Dermis microvascular lymphatic vessel endothelial cell (primary cell): ENCODE measurements around the gene RALGAPB. TPM values are rescaled to one million over a fixed set of nuclear protein-coding genes. Genes with fewer than 3 reads are reported as not detected.
"Not testable (repeated sequence)": the region's sequence is repeated elsewhere in the genome, so short reads cannot be mapped to it uniquely, and the experiment has no call there.

Source experiments
- DNase-seq, 2 donors: peaks; one replicate each; pipeline versions ENCODE4 v3.0.0 to v3.0.0-alpha.2; 2010; ENCODE audit warnings: low read depth in 2 of 2
- total RNA-seq: library from RNA; depleted of rRNA; stranded (reverse); fragments of >200 nt; gene quantifications from 2 replicates; pipeline ENCODE4 v1.2.1, GENCODE V29; 2014

RALGAPB gene
- total RNA-seq, 1 donor from 2014 or later, result 16.3 TPM

GRCh38 chr20:38446441-38447209, 26.0 kb upstream of the RALGAPB start:
- DNase-seq, result peak; percentile 86 to 96

- no peak for DNase-seq
These were observed 25.4 kb upstream of the RALGAPB start for GRCh38 chr20:38447251-38447661.

GRCh38 chr20:38447931-38448675, 24.5 kb upstream of the RALGAPB start:
- DNase-seq, result no peak

- DNase-seq, result peak in 1 of 2 donors; percentile 38
These were observed 23.6 kb upstream of the RALGAPB start for GRCh38 chr20:38449046-38449445.

GRCh38 chr20:38450412-38450975, 22.1 kb upstream of the RALGAPB start:
- DNase-seq, result peak in 1 of 2 donors; percentile 85

GRCh38 chr20:38452880-38453624, 19.6 kb upstream of the RALGAPB start:
- peak in 1 of 2 donors; percentile 74 for DNase-seq

- no peak for DNase-seq
These were observed 18.7 kb upstream of the RALGAPB start for GRCh38 chr20:38453941-38454340.

- no peak for DNase-seq
These were observed 17.8 kb upstream of the RALGAPB start for GRCh38 chr20:38454556-38455473.

GRCh38 chr20:38458314-38458713, 14.3 kb upstream of the RALGAPB start:
- no peak for DNase-seq

GRCh38 chr20:38460040-38460623, 12.5 kb upstream of the RALGAPB start:
- peak; percentile 85 to 94 for DNase-seq

- DNase-seq, result not testable (repeated sequence)
These were observed 12.0 kb upstream of the RALGAPB start for GRCh38 chr20:38460631-38461030.

- not testable (repeated sequence) for DNase-seq
These were observed 11.5 kb upstream of the RALGAPB start for GRCh38 chr20:38461167-38461566.

GRCh38 chr20:38461569-38461968, 11.1 kb upstream of the RALGAPB start:
- not testable (repeated sequence) for DNase-seq

GRCh38 chr20:38466171-38466570, 6.5 kb upstream of the RALGAPB start:
- no peak for DNase-seq

GRCh38 chr20:38466983-38467382, 5.7 kb upstream of the RALGAPB start:
- no peak for DNase-seq

GRCh38 chr20:38471245-38471644, 1.4 kb upstream of the RALGAPB start:
- DNase-seq, result no peak

GRCh38 chr20:38471987-38472512, 593 bp upstream of the RALGAPB start:
- no peak for DNase-seq

GRCh38 chr20:38473367-38473795, 738 bp downstream of the RALGAPB start:
- peak in 1 of 2 donors; percentile 58 for DNase-seq

GRCh38 chr20:38477747-38478146, 5.1 kb downstream of the RALGAPB start:
- no peak for DNase-seq

- DNase-seq, result no peak
These were observed 7.0 kb downstream of the RALGAPB start for GRCh38 chr20:38479596-38479995.
